ENCODE measurements around the gene RBBP6.

DNA sequence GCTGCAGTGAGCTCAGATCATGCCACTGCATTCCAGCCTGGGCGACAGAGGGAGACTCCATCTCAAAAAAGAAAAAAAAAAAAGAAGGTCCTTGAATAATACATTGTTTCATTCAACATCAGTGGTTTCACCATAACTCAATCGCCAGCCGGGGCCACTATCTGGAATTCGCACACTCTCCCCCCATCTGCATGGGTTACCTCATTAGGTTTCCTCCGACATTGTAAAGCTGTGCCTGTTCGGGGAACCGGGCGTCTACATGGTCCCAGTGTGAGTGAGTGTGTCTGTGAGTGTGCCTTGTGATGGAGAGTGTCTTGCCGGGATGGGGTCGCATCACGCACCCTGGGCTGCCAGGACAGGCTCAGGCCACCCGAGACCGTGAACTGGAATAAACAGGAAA, 16.6 kb upstream of the RBBP6 start:
- no peak for TF ChIP-seq REST (tag by site-specific recombination; IDR thresholded peaks at IDR 0.05)
- TF ChIP-seq CTCF (tag by site-specific recombination; IDR thresholded peaks at IDR 0.05): no peak
- TF ChIP-seq ZNF747 (tag by site-specific recombination; IDR thresholded peaks at IDR 0.05): no peak
- TF ChIP-seq PRDM6 (tag by site-specific recombination; IDR thresholded peaks at IDR 0.05): no peak
- no peak for TF ChIP-seq KLF16 (tag by site-specific recombination; IDR thresholded peaks at IDR 0.05)
- no peak for TF ChIP-seq ZNF133 (tag by site-specific recombination; IDR thresholded peaks at IDR 0.05)
- no peak for TF ChIP-seq ZNF221 (tag by site-specific recombination; IDR thresholded peaks at IDR 0.05; ENCODE audit: borderline replicate concordance)
- no peak for TF ChIP-seq ZNF121 (tag by site-specific recombination; IDR thresholded peaks at IDR 0.05)
- no peak for TF ChIP-seq YY1 (tag by site-specific recombination; IDR thresholded peaks at IDR 0.05)
- TF ChIP-seq, protein P1, sequence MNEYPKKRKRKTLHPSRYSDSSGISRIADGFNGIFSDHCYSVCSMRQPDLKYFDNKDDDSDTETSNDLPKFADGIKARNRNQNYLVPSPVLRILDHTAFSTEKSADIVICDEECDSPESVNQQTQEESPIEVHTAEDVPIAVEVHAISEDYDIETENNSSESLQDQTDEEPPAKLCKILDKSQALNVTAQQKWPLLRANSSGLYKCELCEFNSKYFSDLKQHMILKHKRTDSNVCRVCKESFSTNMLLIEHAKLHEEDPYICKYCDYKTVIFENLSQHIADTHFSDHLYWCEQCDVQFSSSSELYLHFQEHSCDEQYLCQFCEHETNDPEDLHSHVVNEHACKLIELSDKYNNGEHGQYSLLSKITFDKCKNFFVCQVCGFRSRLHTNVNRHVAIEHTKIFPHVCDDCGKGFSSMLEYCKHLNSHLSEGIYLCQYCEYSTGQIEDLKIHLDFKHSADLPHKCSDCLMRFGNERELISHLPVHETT (tag by site-specific recombination; IDR thresholded peaks at IDR 0.05): no peak
- TF ChIP-seq ZNF37A (tag by site-specific recombination; IDR thresholded peaks at IDR 0.05): no peak
- TF ChIP-seq, protein P2, sequence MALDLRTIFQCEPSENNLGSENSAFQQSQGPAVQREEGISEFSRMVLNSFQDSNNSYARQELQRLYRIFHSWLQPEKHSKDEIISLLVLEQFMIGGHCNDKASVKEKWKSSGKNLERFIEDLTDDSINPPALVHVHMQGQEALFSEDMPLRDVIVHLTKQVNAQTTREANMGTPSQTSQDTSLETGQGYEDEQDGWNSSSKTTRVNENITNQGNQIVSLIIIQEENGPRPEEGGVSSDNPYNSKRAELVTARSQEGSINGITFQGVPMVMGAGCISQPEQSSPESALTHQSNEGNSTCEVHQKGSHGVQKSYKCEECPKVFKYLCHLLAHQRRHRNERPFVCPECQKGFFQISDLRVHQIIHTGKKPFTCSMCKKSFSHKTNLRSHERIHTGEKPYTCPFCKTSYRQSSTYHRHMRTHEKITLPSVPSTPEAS (tag by site-specific recombination; IDR thresholded peaks at IDR 0.05): no peak
- TF ChIP-seq ZNF146 (tag by site-specific recombination; IDR thresholded peaks at IDR 0.05): no peak
- no peak for TF ChIP-seq ZBTB7A (tag by site-specific recombination; IDR thresholded peaks at IDR 0.05; ENCODE audit: low read depth)

Data from HEK293 (cell line).